ENCODE measurements around the gene SGCE. TPM values are rescaled to one million over a fixed set of nuclear protein-coding genes. Genes with fewer than 3 reads are reported as not detected.

SGCE gene
- total and polyA plus RNA-seq, 2 experiments from 2014 or later: 46.1 to 54.8 TPM

DNA sequence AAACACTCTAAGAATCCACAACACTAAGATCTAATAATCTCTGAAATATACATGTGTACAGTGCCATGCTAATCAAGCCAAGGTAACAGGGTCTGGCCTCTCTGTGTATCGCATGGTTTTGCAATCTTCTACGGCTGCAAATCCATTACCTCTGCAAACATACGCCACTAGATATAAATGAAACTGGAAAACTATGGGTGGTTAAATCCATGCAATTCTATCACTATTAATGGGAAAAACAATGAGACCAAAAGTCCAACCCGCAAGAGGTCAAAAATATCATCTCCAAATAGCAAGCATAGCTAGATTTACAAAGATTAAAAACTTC lies 23.0 kb downstream of the SGCE start:
- no peaks in the 10 kb centered on the region; the same call in 1 of the 2 replicates for H4K20me1 ChIP-seq (replicated peaks; ENCODE audit: insufficient read depth)
- peaks cover 11% of the 10 kb centered on the region for H3K4me1 ChIP-seq (ENCODE audit: insufficient read depth)
- H3K36me3 ChIP-seq (ENCODE audit: insufficient read depth): no peaks in the 10 kb centered on the region
- Mint-ChIP-seq H3K9me3 (no peaks in the 10 kb centered on the region), H3K36me3 (ENCODE audit: low read depth) (no peaks in the 10 kb centered on the region), H3K4me3 (no peak overlapping the region), H3K27me3 (ENCODE audit: insufficient read depth, low read depth, poor library complexity) (no peaks in the 10 kb centered on the region), H3K27ac (no peak overlapping the region), H3K4me1 (peaks cover 24% of the 10 kb centered on the region; the same call in 2 of the 3 replicates)
- no peaks in the 10 kb centered on the region for H3K79me2 ChIP-seq (replicated peaks; ENCODE audit: insufficient read depth)
- TF ChIP-seq STAT1 (IDR thresholded peaks at IDR 0.05; ENCODE audit: unreplicated experiment): no peak
- no peak for TF ChIP-seq CTCF (conservative IDR thresholded peaks at IDR 0.05; ENCODE audit: low read depth in 2 of 2)
- no peak for TF ChIP-seq NANOG (IDR thresholded peaks at IDR 0.05; ENCODE audit: borderline replicate concordance)
- TF ChIP-seq JUNB (IDR thresholded peaks at IDR 0.05; ENCODE audit: unreplicated experiment): no peak
- TF ChIP-seq EZH2 (IDR thresholded peaks at IDR 0.05; ENCODE audit: low read depth, unreplicated experiment): no peak
- no peak for TF ChIP-seq ZNF331 (CRISPR knock-in tag; IDR thresholded peaks at IDR 0.05; ENCODE audit: low read depth)
- TF ChIP-seq ZNF114 (CRISPR knock-in tag; IDR thresholded peaks at IDR 0.05): no peak
- no peak for TF ChIP-seq REST (IDR thresholded peaks at IDR 0.05; ENCODE audit: unreplicated experiment)
- no peak for TF ChIP-seq CREB1 (CRISPR knock-in tag; IDR thresholded peaks at IDR 0.05; ENCODE audit: low read depth)
- TF ChIP-seq EZH2phosphoT487 (IDR thresholded peaks at IDR 0.05; ENCODE audit: unreplicated experiment): no peak
- TF ChIP-seq ETS1 (IDR thresholded peaks at IDR 0.05): no peak
- no peak for TF ChIP-seq POLR2AphosphoS5 (IDR thresholded peaks at IDR 0.05; ENCODE audit: low read depth)
- TF ChIP-seq ZNF462 (CRISPR knock-in tag; IDR thresholded peaks at IDR 0.05): no peak
- DNase-seq (ENCODE audit: low spot score): no peak
- H3F3A ChIP-seq (replicated peaks; ENCODE audit: low read depth): no peaks in the 10 kb centered on the region
- H2AFZ ChIP-seq: no peak overlapping the region
- no peak for ATAC-seq
- no peak overlapping the region for H3K27ac ChIP-seq (ENCODE audit: low read depth)
- H3K27me3 ChIP-seq (ENCODE audit: insufficient read depth): no peaks in the 10 kb centered on the region
- no peak overlapping the region for H3K4me3 ChIP-seq
- no peaks in the 10 kb centered on the region for H3K9me2 ChIP-seq (ENCODE audit: insufficient read depth)
- H3K4me2 ChIP-seq: 0 out of 2 replicates have a peak overlapping the region, but pooled peaks have one; percentile 12

Measured in GM23338 (cell line).